Measurements from ENCODE around the gene HS3ST3B1.

The HS3ST3B1 gene

GRCh38 chr17:14389681-14390080 is 88.8 kb downstream of the HS3ST3B1 start:
- H3K4me3 ChIP-seq (ENCODE audit: control insufficient read depth, low read depth, low read length), result no peak overlapping the region
- DNase-seq (ENCODE audit: low read depth), result no peak
- TF ChIP-seq, protein P1, sequence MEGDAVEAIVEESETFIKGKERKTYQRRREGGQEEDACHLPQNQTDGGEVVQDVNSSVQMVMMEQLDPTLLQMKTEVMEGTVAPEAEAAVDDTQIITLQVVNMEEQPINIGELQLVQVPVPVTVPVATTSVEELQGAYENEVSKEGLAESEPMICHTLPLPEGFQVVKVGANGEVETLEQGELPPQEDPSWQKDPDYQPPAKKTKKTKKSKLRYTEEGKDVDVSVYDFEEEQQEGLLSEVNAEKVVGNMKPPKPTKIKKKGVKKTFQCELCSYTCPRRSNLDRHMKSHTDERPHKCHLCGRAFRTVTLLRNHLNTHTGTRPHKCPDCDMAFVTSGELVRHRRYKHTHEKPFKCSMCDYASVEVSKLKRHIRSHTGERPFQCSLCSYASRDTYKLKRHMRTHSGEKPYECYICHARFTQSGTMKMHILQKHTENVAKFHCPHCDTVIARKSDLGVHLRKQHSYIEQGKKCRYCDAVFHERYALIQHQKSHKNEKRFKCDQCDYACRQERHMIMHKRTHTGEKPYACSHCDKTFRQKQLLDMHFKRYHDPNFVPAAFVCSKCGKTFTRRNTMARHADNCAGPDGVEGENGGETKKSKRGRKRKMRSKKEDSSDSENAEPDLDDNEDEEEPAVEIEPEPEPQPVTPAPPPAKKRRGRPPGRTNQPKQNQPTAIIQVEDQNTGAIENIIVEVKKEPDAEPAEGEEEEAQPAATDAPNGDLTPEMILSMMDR (IDR thresholded peaks at IDR 0.05; ENCODE audit: control insufficient read depth, insufficient read depth, low read depth, low read length, missing control alignments), result no peak

DNA sequence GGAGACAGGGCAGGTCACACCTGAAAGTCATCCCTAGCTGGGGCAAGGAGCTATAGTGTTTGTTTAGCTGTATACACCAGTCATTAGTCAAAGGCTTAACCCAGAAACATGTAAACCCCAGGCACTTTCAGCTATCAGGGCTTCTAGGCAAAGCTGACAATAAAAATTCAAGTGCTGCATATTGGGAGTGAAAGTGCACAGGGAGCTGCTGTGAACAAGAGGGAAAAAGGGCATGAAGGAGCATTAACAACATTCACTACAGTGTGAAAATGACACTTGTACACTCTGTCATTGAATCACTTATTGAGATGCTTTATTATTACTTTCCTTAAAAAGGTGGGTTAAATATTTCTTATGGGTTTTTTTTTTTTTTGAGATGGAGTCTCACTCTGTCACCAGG is 92.8 kb downstream of the HS3ST3B1 start:
- TF ChIP-seq, protein P1 (IDR thresholded peaks at IDR 0.05; ENCODE audit: control insufficient read depth, insufficient read depth, low read depth, low read length, missing control alignments), result no peak
- no peak for DNase-seq (ENCODE audit: low read depth)
- no peak overlapping the region for H3K4me3 ChIP-seq (ENCODE audit: control insufficient read depth, low read depth, low read length)

GRCh38 chr17:14395255-14395654 is 94.4 kb downstream of the HS3ST3B1 start:
- H3K4me3 ChIP-seq (ENCODE audit: control insufficient read depth, low read depth, low read length), result no peak overlapping the region
- TF ChIP-seq, protein P1 (IDR thresholded peaks at IDR 0.05; ENCODE audit: control insufficient read depth, insufficient read depth, low read depth, low read length, missing control alignments), result no peak
- DNase-seq (ENCODE audit: low read depth), result no peak

GRCh38 chr17:14396547-14396946 is 95.7 kb downstream of the HS3ST3B1 start:
- TF ChIP-seq, protein P1 (IDR thresholded peaks at IDR 0.05; ENCODE audit: control insufficient read depth, insufficient read depth, low read depth, low read length, missing control alignments), result no peak
- no peak overlapping the region for H3K4me3 ChIP-seq (ENCODE audit: control insufficient read depth, low read depth, low read length)
- peak; percentile 8 for DNase-seq (ENCODE audit: low read depth)

GRCh38 chr17:14398766-14399165 is 97.9 kb downstream of the HS3ST3B1 start:
- no peak for DNase-seq (ENCODE audit: low read depth)
- TF ChIP-seq, protein P1 (IDR thresholded peaks at IDR 0.05; ENCODE audit: control insufficient read depth, insufficient read depth, low read depth, low read length, missing control alignments), result no peak

More at GRCh38 chr17:14398766-14399165, 97.9 kb downstream of the HS3ST3B1 start:
- H3K4me3 ChIP-seq (ENCODE audit: control insufficient read depth, low read depth, low read length), result no peak overlapping the region
